Mesenchymal stem cell (in vitro differentiated cells and primary cell): Measurements from ENCODE around the gene FADS3.

Experiments
- DNase-seq: peaks from one replicate; pipeline ENCODE4 v3.0.0-alpha.2; 2013
- H2AFZ ChIP-seq: one replicate; pipeline ENCODE4 v1.6.1; 2013; ENCODE audit warnings: low read depth, mild to moderate bottlenecking, control low read depth, inconsistent platforms, low read length, moderate library complexity
- H2AK5ac ChIP-seq: 2 replicates; pipeline ENCODE4 v1.6.1; 2013; ENCODE audit warnings: low read length, moderate library complexity, mild to moderate bottlenecking, inconsistent platforms; ENCODE audit not compliant: severe bottlenecking
- H2BK120ac ChIP-seq: one replicate; pipeline ENCODE4 v1.6.1; 2013; ENCODE audit warnings: low read depth, mild to moderate bottlenecking, inconsistent platforms, low read length, moderate library complexity
- H2BK12ac ChIP-seq, 2 experiments: one replicate each; pipeline ENCODE4 v1.6.1; 2013; ENCODE audit warnings: inconsistent platforms in 2 of 2, low read length in 2 of 2, mild to moderate bottlenecking in 2 of 2, moderate library complexity in 2 of 2, control low read depth in 1 of 2
- H2BK15ac ChIP-seq: one replicate; pipeline ENCODE4 v1.6.1; 2013; ENCODE audit warnings: mild to moderate bottlenecking, low read depth, inconsistent platforms; ENCODE audit not compliant: poor library complexity, severe bottlenecking
- H2BK5ac ChIP-seq: 2 replicates; pipeline ENCODE4 v1.6.1; 2013; ENCODE audit warnings: low read depth, mild to moderate bottlenecking, low read length, control low read depth, inconsistent platforms; ENCODE audit not compliant: poor library complexity, severe bottlenecking
- H3K14ac ChIP-seq, 2 experiments: one replicate each; pipeline ENCODE4 v1.6.1; 2013; ENCODE audit warnings: inconsistent platforms in 2 of 2, low read length in 2 of 2, control low read depth in 1 of 2, mild to moderate bottlenecking in 1 of 2, moderate library complexity in 1 of 2
- H3K18ac ChIP-seq, 2 experiments: one replicate each; pipeline ENCODE4 v1.6.1; 2013; ENCODE audit warnings: inconsistent platforms in 2 of 2, low read length in 2 of 2, control low read depth in 1 of 2, low read depth in 1 of 2, mild to moderate bottlenecking in 1 of 2
- H3K23ac ChIP-seq, 2 experiments: one replicate each; pipeline ENCODE4 v1.6.1; 2013; ENCODE audit warnings: inconsistent platforms in 2 of 2, low read length in 2 of 2, mild to moderate bottlenecking in 2 of 2, moderate library complexity in 2 of 2, control low read depth in 1 of 2
- H3K27ac ChIP-seq: 2 replicates; pipeline ENCODE4 v1.5.1; 2013; ENCODE audit warnings: mild to moderate bottlenecking, moderate library complexity, low read length, control low read depth, inconsistent platforms; ENCODE audit not compliant: poor library complexity, severe bottlenecking
- H3K27me3 ChIP-seq, 2 experiments: 2 replicates each; pipeline versions ENCODE4 v1.6.1 to v1.7.0; 2013; ENCODE audit warnings: low read length in 2 of 2, mild to moderate bottlenecking in 2 of 2, moderate library complexity in 2 of 2, control low read depth in 1 of 2, inconsistent platforms in 1 of 2; ENCODE audit not compliant: control insufficient read depth in 1 of 2, insufficient read depth in 1 of 2
- H3K36me3 ChIP-seq, 2 experiments: 2 replicates each; pipeline versions ENCODE4 v1.6.1 to v1.7.0; 2013; ENCODE audit warnings: low read length in 2 of 2, control low read depth in 1 of 2, inconsistent platforms in 1 of 2, low read depth in 1 of 2, mild to moderate bottlenecking in 1 of 2; ENCODE audit not compliant: insufficient read depth in 2 of 2, control insufficient read depth in 1 of 2
- H3K4ac ChIP-seq, 2 experiments: one replicate each; pipeline ENCODE4 v1.6.1; 2013; ENCODE audit warnings: inconsistent platforms in 2 of 2, low read length in 2 of 2, mild to moderate bottlenecking in 2 of 2, moderate library complexity in 2 of 2, control low read depth in 1 of 2, low read depth in 1 of 2
- H3K4me1 ChIP-seq: 2 replicates; pipeline ENCODE4 v1.6.1; 2013; ENCODE audit warnings: low read depth, low read length, control low read depth; ENCODE audit not compliant: control insufficient read depth, insufficient read depth
- H3K4me2 ChIP-seq: 2 replicates; pipeline ENCODE4 v1.6.1; 2013; ENCODE audit warnings: low read length, mild to moderate bottlenecking, inconsistent platforms; ENCODE audit not compliant: poor library complexity, severe bottlenecking
- H3K4me3 ChIP-seq, 2 experiments: 2 replicates each; pipeline versions ENCODE4 v1.5.1 to v1.7.0; 2013; ENCODE audit warnings: low read length in 2 of 2, mild to moderate bottlenecking in 2 of 2, control low read depth in 1 of 2, low read depth in 1 of 2; ENCODE audit not compliant: insufficient read depth in 1 of 2
- H3K79me1 ChIP-seq: replicated peaks from 2 replicates; pipeline ENCODE4 v1.6.1; 2013; ENCODE audit warnings: mild to moderate bottlenecking, control low read depth, low read length, inconsistent platforms; ENCODE audit not compliant: poor library complexity, severe bottlenecking
- H3K9ac ChIP-seq: 2 replicates; pipeline ENCODE4 v1.7.0; 2013; ENCODE audit warnings: mild to moderate bottlenecking, low read length, moderate library complexity
- H3K9me3 ChIP-seq: 2 replicates; pipeline ENCODE4 v1.7.0; 2013; ENCODE audit warnings: mild to moderate bottlenecking, low read length; ENCODE audit not compliant: control insufficient read depth
- H4K8ac ChIP-seq: one replicate; pipeline ENCODE4 v1.6.1; 2013; ENCODE audit warnings: inconsistent platforms, mild to moderate bottlenecking, low read length, moderate library complexity
- H4K91ac ChIP-seq: one replicate; pipeline ENCODE4 v1.6.1; 2013; ENCODE audit warnings: mild to moderate bottlenecking, low read length, inconsistent platforms
- WGBS: methylation state at CpG from one replicate; pipeline ENCODE4 v1.1.7; 2013; ENCODE audit warnings: mixed read lengths; 5-methylcytosine and 5-hydroxymethylcytosine counted together

Gene FADS3

DNA sequence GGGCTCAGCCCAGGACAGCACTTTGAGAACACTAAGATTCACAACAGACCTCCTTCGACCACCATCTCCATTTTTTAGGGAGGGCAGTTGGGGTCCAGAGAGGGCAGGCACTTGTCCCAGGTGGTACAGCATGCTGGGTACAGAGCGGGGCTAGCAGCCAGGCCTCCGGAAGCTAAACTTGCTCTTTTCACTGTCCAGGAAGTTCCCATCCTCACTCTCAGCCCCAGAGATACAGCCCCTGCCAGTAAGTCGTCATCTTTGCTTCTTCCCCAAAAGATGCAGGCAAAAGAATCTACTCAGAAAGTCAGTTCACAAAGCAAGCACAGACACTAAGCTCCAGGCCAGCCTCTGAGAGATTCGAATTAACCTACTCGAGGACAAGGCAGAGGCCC, 32.7 kb upstream of the FADS3 start:
- Histone ChIP-seq H2BK5ac (no peak overlapping the region), H3K9ac (peak overlapping the region; percentile 82), H3K4ac (no peak overlapping the region), H2BK12ac (peak overlapping the region in 1 of 2 experiments; percentile 59), H3K36me3 (no peaks in the 10 kb centered on the region), H2BK15ac (no peak overlapping the region), H3K18ac (peak overlapping the region in 1 of 2 experiments; percentile 37), H4K91ac (peak overlapping the region; percentile 46), H3K27ac (peak overlapping the region; percentile 14), H3K4me1 (peaks cover 27% of the 10 kb centered on the region), H3K14ac (no peak overlapping the region), H3K9me3 (no peaks in the 10 kb centered on the region), H2AFZ (no peak overlapping the region), H3K27me3 (peaks cover 0 to 17% of the 10 kb centered on the region in 2 experiments), H2AK5ac (no peak overlapping the region), H3K4me2 (no peak overlapping the region), H2BK120ac (no peak overlapping the region), H3K4me3 (no peak overlapping the region), H4K8ac (no peak overlapping the region), H3K79me1 (no peaks in the 10 kb centered on the region), H3K23ac (no peak overlapping the region)
- 64% methylated on average over 6 of the region's 6 CpGs for WGBS
- DNase-seq = no peak

- Histone ChIP-seq H3K36me3 (no peaks in the 10 kb centered on the region), H3K4ac (peak overlapping the region in 1 of 2 experiments; percentile 17), H2AK5ac (no peak overlapping the region), H3K79me1 (no peaks in the 10 kb centered on the region), H4K8ac (peak overlapping the region; percentile 52), H3K18ac (peak overlapping the region; percentile 30 to 37), H2BK5ac (no peak overlapping the region), H3K9ac (peak overlapping the region; percentile 82), H3K14ac (peak overlapping the region in 1 of 2 experiments; percentile 72), H3K27ac (peak overlapping the region; percentile 31), H2BK120ac (no peak overlapping the region), H3K27me3 (peaks cover 0 to 23% of the 10 kb centered on the region in 2 experiments), H2BK15ac (peak overlapping the region; percentile 34), H4K91ac (peak overlapping the region; percentile 46), H3K9me3 (no peaks in the 10 kb centered on the region), H3K4me2 (no peak overlapping the region), H2BK12ac (peak overlapping the region in 1 of 2 experiments; percentile 59), H3K23ac (no peak overlapping the region), H2AFZ (no peak overlapping the region), H3K4me3 (peak overlapping the region in 1 of 2 experiments; percentile 1), H3K4me1 (peaks cover 28% of the 10 kb centered on the region)
- peak; percentile 76 for DNase-seq
- WGBS = 26% methylated on average over 17 of the region's 18 CpGs
These were observed 32.1 kb upstream of the FADS3 start for GRCh38 chr11:61923166-61924063.

DNA sequence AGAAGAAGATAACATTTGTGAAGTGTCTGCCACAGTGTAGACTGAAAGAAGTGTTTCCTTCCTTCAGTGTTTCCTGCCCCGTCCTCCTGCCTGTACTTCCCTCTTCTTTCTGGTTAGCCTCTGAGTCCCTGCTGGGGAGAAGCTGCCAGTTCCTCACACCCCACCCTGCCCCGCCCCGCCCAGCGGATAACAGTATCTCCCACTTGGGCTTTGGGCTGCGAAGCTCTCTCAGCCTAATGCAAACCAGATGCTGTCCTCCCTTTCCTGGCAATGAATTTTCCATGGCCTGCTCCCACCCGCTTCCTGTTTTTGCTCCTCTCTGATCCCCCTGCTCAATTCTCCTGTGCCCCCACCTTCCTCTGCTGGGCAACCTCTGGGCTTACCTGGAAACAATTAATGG, 31.2 kb upstream of the FADS3 start:
- Histone ChIP-seq H3K27ac (no peak overlapping the region), H3K9ac (peak overlapping the region; percentile 82), H3K4me2 (no peak overlapping the region), H3K18ac (peak overlapping the region in 1 of 2 experiments; percentile 55), H3K79me1 (no peaks in the 10 kb centered on the region), H3K14ac (no peak overlapping the region), H3K4me3 (peak overlapping the region in 1 of 2 experiments; percentile 51), H3K4me1 (peaks cover 31% of the 10 kb centered on the region), H2AFZ (no peak overlapping the region), H3K27me3 (peaks cover 0 to 32% of the 10 kb centered on the region in 2 experiments), H3K23ac (no peak overlapping the region), H2AK5ac (peak overlapping the region; percentile 59), H3K4ac (no peak overlapping the region), H2BK15ac (no peak overlapping the region), H2BK120ac (no peak overlapping the region), H4K91ac (no peak overlapping the region), H2BK12ac (peak overlapping the region; percentile 69 to 81), H4K8ac (no peak overlapping the region), H3K36me3 (no peaks in the 10 kb centered on the region), H2BK5ac (no peak overlapping the region), H3K9me3 (no peaks in the 10 kb centered on the region)
- peak; percentile 36 for DNase-seq
- WGBS = 15% methylated on average over 6 of the region's 6 CpGs

DNA sequence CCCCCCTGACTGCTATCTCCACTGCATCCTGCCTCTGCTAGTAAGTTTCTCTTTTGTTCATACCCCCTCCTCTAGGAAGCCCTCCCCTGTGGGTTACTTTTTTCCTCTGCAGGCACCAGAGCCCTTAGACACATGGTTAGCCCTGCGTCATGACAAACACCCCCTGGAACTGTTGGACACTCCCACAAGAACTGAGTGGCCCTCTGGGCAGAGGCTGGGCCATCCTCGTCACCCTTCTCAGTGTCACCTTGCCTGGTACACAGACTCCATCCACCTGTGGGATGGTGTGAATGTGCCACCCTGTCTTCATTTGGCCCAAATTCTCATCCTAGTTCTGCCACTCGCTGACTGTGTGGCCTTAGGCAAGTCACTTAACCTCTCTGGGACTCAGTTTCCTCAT, 30.1 kb upstream of the FADS3 start:
- Histone ChIP-seq H3K79me1 (no peaks in the 10 kb centered on the region), H3K4me1 (peaks cover 37% of the 10 kb centered on the region), H3K36me3 (no peaks in the 10 kb centered on the region), H2AFZ (no peak overlapping the region), H2BK12ac (peak overlapping the region in 1 of 2 experiments; percentile 12), H3K14ac (no peak overlapping the region), H3K9ac (no peak overlapping the region), H3K23ac (no peak overlapping the region), H4K8ac (no peak overlapping the region), H3K4ac (no peak overlapping the region), H4K91ac (no peak overlapping the region), H2AK5ac (peak overlapping the region; percentile 3), H3K27me3 (peaks cover 0 to 38% of the 10 kb centered on the region in 2 experiments), H2BK15ac (no peak overlapping the region), H2BK120ac (no peak overlapping the region), H3K27ac (no peak overlapping the region), H2BK5ac (no peak overlapping the region), H3K4me3 (no peak overlapping the region), H3K9me3 (no peaks in the 10 kb centered on the region), H3K4me2 (no peak overlapping the region), H3K18ac (no peak overlapping the region)
- DNase-seq = no peak
- 89% methylated on average over 2 of the region's 3 CpGs for WGBS
